LoVo (cell line): ENCODE measurements around the gene IL12RB2.

ENCODE experiments used
- DNase-seq: peaks from one replicate; pipeline ENCODE4 v3.0.0-alpha.2; 2016; ENCODE audit warnings: low spot score

Gene IL12RB2

GRCh38 chr1:67307251-67308060 lies at the start of gene IL12RB2:
IL12RB2 (plus strand) TSS chr1:67307873; CDS start chr1:67320369, 12,496 bp downstream.
- DNase-seq, result no peak

- DNase-seq, result no peak
Observed at GRCh38 chr1:67261680-67262079, 46.0 kb upstream of the IL12RB2 start.

DNA sequence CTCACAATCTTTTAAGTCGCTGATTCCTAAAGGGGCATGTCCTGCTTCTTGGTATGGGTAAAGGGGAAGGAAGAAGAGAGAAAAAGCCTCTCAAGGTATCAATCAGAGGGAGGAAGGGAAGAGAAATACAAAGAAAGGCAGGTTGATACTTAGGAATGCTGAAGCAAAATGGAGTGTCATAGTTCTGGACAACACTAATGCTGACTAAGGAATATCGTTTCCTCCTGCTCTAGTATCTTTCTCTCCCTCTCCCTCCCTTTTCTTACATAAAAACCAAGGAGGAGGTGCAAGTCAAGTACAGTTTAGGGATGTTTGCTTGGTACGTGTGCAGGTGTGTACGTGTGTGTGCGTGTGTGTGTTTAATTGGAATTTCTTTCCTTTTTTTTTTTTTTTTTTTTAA lies 44.9 kb upstream of the IL12RB2 start:
- no peak for DNase-seq

DNA sequence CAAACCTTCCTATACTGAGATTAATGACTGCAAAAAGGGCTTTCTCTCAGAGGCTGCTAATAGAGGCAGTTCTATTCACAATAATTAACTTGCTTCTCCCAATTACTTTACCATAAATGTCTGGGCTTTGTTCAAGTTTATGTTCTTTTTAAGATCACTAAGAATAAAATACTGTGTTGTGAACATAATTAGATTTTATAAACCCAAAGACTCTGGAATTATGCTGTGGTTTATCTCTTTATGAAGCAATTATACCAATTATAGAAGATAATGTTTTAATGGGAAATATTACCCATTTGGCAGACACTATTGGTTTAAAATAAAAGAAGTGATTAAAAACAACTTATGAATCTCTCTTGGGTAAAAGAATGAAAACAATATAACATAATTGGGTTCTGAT lies 43.5 kb upstream of the IL12RB2 start:
- no peak for DNase-seq

DNA sequence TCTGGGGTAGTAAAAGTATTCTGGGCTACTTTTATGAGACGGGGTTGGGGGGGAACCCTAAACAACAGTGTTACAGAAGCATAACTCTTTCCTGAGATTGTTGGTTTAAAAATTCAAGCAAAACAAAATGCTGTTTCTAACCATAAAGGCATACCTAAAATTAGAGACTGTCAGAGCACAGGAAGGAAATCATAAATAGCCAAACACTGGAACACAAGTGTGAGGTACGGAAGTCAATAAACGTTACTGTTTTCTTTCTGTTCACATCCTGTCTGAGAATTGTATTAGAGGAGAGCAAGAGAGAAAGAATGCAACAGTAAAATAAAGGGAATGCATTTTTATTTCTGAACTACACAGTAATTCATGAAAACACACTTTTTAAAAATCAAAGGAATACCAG lies 42.8 kb upstream of the IL12RB2 start:
- DNase-seq, result no peak

DNA sequence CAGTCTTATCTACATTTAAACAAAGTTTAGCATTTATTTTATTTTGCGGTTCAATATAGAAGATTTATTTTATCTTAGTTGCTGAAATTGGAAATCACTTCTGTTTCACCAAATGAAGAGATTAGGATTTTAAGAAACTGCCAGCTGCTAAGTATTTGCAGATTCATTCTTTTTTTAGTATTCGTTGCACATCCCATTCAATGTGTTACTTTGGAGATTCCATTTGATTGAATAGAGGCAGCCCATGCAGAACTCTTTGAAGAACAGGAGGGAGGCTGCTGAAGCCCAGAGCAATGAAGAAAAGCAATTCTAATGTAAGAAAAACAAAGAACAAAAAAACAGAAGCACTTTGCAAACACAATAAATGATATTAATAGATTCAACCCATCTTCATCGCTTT lies 38.6 kb upstream of the IL12RB2 start:
- no peak for DNase-seq

DNA sequence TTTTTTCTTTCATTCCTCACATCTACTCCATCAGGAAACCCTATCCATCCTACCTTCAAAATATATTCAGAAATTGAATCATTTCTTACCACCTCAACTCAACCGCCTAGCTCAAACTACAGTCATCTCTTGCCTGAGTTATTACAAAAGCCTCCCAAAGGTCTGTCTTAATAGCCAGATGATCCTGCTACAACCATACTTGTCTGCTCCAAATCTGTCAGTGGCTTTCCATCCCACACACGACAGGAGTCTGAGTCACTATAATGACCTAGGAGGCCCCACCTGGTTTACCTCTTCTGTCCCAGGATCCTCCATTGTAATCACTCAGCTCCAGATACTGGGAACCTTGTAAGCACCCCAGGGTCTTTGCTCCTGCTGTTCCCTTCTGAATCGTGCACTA lies 37.1 kb upstream of the IL12RB2 start:
- DNase-seq, result no peak

DNA sequence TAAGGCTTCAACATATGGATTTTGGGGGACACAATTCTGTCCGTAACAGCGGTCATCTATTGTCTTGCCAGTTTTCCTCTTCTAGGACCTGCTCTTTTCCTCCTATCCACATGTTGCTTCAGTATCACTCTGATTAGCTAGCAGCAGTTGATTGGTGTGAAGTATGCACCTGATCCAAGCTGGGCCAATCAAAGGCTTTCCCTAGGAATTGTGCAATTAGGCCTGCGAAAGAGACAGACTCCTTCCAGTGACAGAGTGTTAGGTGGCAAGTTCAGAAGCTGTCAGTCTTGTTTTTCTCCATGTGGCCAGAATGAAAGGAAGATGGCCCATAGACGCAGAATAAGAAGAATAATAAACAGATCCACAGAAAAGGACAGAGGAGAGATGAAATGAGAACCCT lies 34.1 kb upstream of the IL12RB2 start:
- no peak for DNase-seq

GRCh38 chr1:67274623-67275325 lies 32.9 kb upstream of the IL12RB2 start:
- DNase-seq, result no peak

GRCh38 chr1:67280696-67281095 lies 27.0 kb upstream of the IL12RB2 start:
- no peak for DNase-seq

- peak; percentile 25 for DNase-seq
Observed at GRCh38 chr1:67281244-67281643, 26.4 kb upstream of the IL12RB2 start.

DNA sequence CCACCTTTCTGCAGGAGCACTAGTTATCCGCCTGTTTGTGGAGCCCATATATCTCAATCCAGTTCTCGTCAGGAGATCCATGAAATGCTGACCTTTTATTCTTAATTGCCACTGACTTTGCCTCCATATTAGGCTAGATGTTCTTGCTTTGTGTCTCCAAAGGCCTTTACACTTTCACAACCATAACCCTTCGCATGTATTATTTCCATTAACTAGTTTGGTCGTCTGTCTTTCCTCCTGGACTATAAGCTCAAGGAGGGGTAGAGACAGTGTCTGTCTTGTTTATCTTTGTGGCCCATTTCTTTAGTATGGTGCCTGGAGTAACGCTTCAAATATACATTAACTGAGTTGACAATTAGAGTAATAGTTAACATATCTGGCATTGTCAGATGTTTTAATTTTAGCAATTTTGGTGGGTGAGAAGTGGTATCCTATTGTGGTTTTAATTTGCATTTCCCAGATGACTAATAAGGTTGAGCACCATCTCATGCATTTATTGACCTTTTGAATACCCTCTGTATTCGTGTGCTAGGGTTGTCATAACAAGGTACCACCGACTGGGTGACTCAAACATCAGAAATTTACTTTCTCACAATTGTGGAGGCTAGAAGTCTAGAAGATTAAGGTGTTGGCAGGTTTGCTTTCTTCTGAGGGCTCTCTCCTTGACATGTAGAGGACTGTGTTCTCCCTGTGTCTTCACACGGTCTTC lies 21.7 kb upstream of the IL12RB2 start:
- no peak for DNase-seq

GRCh38 chr1:67290236-67290635 lies 17.4 kb upstream of the IL12RB2 start:
- DNase-seq, result no peak

DNA sequence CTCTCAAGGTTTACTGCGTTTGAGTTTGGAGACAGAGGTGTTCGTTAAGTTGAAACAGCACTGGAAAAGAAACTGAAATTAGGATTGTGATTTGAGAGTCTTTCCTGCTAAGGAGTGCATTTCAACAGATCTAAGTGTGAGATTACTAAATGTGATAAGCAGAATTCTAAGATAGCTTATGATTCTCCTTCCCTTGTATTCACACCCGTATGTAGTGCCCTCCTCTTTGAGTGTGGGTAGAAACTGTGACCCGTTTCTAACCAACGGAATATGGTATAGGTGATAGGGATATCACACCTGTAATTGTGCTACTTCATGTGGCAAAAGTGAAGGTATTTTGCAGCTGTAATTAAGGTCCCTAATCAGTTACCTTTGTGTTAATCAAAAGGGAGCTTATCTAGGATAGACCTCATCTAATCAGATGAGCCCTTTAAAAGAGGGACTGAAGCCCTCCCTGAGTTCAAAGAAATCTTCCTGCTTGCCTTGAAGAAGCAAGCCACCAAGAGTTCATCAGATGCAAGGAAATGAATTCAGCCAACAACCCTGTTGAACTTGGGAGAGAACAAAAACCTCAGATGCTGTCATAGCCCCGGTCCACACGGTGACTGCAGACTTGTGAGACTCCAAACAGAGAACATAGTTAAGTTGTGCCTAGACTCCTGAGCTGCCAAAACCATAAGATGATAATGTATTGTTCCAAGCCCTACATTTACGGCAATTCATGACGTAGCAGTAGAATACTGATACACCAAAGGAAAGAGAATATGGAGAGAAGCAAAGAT lies 12.6 kb upstream of the IL12RB2 start:
- DNase-seq, result no peak

DNA sequence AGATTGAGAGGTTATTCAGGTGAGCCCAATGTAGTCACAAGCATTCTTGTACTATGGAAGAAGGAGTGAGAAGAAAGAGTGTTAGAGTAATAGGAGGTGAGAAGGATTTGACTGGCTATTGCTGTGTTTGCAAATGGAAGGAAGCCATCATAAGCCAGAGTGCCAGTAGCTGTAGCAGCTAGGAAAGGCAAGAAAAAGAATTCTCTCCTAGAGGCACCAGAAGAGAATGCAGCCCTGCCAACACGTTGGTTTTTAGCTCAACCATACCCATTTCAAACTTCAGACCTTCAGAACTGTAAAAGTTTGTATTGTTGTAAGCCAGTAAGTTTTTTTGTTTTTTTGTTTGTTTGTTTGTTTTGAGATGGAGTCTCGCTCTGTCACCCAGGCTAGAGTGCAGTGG lies 8.9 kb upstream of the IL12RB2 start:
- no peak for DNase-seq

GRCh38 chr1:67299296-67299695 lies 8.4 kb upstream of the IL12RB2 start:
- no peak for DNase-seq

DNA sequence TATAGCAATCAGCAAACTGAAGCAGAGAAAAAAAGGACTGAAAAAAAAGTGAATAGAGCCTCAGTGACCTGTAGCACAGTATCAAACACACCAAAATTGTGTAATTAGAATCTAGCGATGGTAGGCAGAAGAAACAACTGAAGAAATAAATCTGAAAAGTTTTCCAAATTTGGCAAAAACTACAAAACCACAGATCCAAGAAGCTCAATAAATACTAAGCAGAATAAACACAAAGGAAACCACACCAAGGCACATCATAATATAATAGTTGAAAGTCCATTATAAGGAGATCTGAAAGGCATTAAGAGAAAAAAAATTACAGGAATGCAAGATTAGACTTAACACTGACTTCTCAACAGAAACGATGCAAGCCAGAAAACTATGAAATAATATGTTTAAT lies 7.1 kb upstream of the IL12RB2 start:
- DNase-seq, result no peak

DNA sequence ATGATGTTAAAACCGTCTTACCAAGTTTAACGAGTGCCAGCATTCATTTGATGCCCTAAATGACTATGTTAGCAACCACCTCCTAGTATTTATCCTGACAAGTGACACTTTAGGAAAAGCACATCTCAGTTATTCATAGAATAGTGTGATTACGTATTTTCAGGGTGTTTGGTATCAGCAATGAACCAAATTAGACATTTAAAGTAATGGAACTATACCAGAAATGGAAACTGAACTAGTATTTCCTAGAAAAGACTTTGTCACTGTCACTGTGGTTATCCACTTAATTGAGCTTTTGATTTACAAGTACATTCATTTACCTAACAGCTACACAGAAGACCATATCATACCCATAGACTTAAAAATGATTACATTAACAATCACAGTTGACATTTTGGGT lies 3.6 kb upstream of the IL12RB2 start:
- DNase-seq, result no peak

- DNase-seq, result no peak
Observed at GRCh38 chr1:67306547-67306946, 1.1 kb upstream of the IL12RB2 start.

DNA sequence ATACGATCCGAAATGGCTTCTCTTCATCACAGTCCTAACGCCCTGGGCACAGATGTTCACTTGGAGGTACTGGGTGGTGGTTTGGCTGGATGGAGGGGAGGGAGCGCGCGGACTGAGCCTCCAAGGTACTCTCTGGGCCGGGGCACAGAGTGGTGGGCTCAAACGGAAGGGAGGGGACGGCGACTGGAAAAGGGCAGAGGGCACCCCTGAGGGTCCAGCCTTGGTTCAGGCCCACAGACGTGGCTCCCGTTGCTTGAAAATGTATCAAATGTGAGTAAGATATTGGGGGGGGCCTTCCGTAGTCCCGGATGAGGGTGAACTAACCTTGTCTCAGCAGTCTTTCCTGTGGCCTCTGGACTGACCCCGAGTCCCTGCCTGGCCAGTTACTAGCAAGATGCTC lies 463 bp downstream of the IL12RB2 start:
- no peak for DNase-seq

DNA sequence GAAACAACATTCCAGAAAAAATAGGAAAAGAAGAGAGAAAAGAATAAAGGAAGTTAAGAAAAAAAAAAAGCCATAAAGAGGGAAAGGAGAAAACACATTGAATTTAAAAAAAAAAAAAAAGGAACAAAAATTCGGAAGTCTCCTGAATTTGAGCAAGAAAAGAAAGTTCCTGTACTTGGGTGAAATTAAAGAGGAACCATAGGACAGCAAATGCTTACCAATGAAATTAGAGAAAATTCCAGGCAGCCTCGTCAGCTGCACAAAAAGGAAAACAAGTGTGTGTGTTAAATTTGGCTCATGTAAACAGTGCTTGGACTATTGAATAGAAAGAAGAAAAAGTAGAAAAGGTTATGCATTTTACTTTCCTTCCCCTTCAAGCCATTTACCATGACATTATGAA lies 4.9 kb downstream of the IL12RB2 start:
- DNase-seq, result no peak
